ENCODE measurements around the gene HRK. TPM values are rescaled to one million over a fixed set of nuclear protein-coding genes. Genes with fewer than 3 reads are reported as not detected.

HRK gene
- total RNA-seq, 2 donors from 2014 or later: 0.08 TPM; not detected in 1

DNA sequence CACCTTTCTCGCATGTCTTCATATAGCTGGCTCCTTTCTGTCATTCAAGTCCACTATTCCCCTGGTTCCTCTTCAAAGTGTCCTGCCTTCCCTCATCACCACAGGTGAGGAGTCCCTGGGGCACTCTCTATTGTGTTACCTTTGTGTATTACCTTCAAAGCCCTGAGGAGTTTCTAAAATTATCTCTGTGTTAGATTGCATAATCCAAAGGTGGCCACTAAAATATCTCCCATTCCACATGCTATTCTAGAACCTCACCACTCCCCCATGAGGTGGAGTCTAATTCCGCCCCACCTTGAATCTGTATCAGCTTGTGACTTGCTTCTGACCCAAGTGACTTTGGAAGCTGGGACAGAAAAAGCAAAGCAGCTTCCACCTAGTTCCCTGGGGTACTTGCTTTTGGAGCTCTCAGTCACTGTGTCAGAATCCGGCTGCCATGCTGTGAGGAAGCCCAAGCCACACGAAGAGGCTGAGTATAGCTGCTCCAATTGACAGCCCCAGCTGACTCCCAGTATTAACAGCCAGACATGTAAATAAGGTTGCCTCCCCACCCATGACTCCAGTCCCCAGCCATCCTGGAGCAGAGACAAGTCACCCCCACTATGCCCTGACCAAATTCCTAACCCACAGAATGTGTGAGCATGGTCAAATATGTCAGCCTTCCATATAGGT lies 6.8 kb downstream of the HRK start:
- TF ChIP-seq, protein P1, sequence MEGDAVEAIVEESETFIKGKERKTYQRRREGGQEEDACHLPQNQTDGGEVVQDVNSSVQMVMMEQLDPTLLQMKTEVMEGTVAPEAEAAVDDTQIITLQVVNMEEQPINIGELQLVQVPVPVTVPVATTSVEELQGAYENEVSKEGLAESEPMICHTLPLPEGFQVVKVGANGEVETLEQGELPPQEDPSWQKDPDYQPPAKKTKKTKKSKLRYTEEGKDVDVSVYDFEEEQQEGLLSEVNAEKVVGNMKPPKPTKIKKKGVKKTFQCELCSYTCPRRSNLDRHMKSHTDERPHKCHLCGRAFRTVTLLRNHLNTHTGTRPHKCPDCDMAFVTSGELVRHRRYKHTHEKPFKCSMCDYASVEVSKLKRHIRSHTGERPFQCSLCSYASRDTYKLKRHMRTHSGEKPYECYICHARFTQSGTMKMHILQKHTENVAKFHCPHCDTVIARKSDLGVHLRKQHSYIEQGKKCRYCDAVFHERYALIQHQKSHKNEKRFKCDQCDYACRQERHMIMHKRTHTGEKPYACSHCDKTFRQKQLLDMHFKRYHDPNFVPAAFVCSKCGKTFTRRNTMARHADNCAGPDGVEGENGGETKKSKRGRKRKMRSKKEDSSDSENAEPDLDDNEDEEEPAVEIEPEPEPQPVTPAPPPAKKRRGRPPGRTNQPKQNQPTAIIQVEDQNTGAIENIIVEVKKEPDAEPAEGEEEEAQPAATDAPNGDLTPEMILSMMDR (IDR thresholded peaks at IDR 0.05): no peak
- no peak for DNase-seq (ENCODE audit: low spot score)
- Histone ChIP-seq H3K4me1 (peaks cover 0 to 14% of the 10 kb centered on the region in 2 donors), H3K36me3 (no peaks in the 10 kb centered on the region), H3K9me3 (peaks cover 0 to 12% of the 10 kb centered on the region in 2 donors), H3K4me3 (no peak overlapping the region), H3K27ac (no peak overlapping the region), H3K27me3 (peaks cover 12 to 18% of the 10 kb centered on the region in 2 donors)

DNA sequence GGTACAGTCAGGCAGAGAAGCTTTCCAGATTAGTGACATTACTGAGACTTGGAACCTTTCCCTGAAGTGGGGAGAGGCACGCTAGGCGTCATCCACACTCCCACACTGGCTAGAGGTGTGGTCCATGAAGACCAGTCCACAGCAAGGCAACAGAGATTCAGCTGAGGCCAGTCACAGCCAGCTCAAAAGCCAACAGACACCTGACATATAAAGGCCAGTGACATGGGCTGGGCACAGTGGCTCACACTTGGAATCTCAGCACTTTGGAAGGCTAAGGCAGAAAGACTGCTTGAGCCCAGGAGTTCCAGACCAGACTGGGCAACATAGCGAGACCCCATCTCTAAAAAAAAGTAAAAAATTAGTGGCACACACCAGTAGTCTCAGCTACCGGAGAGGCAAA lies 10.9 kb downstream of the HRK start:
- peaks cover 0 to 12% of the 10 kb centered on the region in 2 donors for H3K9me3 ChIP-seq
- H3K27ac ChIP-seq: no peak overlapping the region
- H3K36me3 ChIP-seq: no peaks in the 10 kb centered on the region
- TF ChIP-seq, protein P1 (IDR thresholded peaks at IDR 0.05): no peak
- no peaks in the 10 kb centered on the region for H3K4me1 ChIP-seq
- no peak for DNase-seq (ENCODE audit: low spot score)
- H3K4me3 ChIP-seq: no peak overlapping the region
- H3K27me3 ChIP-seq: no peaks in the 10 kb centered on the region

- Histone ChIP-seq H3K4me1 (no peaks in the 10 kb centered on the region), H3K36me3 (no peaks in the 10 kb centered on the region), H3K4me3 (no peak overlapping the region), H3K9me3 (no peaks in the 10 kb centered on the region), H3K27me3 (no peaks in the 10 kb centered on the region), H3K27ac (no peak overlapping the region)
- TF ChIP-seq, protein P1 (IDR thresholded peaks at IDR 0.05): no peak
- no peak for DNase-seq (ENCODE audit: low spot score)
These were observed 13.7 kb downstream of the HRK start for GRCh38 chr12:116867523-116867922.

DNA sequence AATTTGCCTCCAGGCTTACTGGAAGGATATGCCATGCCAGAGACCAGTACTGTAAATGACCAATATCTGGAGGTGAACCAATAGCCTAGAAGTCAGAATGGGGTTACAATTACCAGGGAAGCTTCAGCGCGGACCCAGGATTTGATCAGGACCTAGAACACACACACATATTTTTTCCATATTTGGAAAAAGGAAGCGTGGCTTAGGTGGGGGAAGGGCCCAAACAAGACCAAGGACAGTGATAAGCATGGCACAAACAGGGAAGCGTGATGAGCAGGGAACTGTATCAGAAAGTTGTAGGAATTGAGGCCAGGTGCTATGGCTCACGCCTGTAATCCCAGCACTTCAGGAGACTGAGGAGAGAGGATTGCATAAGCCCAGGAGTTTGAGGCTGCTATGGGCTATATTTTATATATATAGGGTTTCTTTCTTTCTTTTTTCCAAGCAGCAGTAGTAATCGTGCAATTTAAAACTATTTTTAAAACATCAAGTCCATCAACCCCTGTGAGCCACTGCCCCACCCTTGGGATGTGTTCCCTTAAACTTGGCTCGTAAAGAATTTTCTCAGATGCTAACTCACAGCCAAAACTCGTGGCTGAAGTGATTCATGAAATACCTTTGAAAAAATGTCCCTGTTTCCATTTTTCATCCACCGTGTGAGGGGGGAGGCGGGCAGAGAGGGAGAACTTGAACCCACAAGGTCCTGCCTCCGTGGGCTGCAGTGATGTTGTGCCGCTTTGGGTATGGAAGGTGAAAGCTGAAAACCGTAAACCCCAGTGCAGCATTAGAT lies 16.7 kb downstream of the HRK start:
- DNase-seq (ENCODE audit: low spot score): no peak
- Histone ChIP-seq H3K27ac (no peak overlapping the region), H3K4me3 (no peak overlapping the region), H3K9me3 (no peaks in the 10 kb centered on the region), H3K27me3 (no peaks in the 10 kb centered on the region), H3K36me3 (no peaks in the 10 kb centered on the region), H3K4me1 (peaks cover 0 to 12% of the 10 kb centered on the region in 2 donors)
- TF ChIP-seq, protein P1 (IDR thresholded peaks at IDR 0.05): no peak

GRCh38 chr12:116863275-116863767 lies 17.9 kb downstream of the HRK start:
- no peak for DNase-seq (ENCODE audit: low spot score)
- no peaks in the 10 kb centered on the region for H3K36me3 ChIP-seq
- no peaks in the 10 kb centered on the region for H3K27me3 ChIP-seq
- H3K4me1 ChIP-seq: peaks cover 0 to 12% of the 10 kb centered on the region in 2 donors
- no peaks in the 10 kb centered on the region for H3K9me3 ChIP-seq
- no peak overlapping the region for H3K4me3 ChIP-seq
- H3K27ac ChIP-seq: no peak overlapping the region
- TF ChIP-seq, protein P1 (IDR thresholded peaks at IDR 0.05): peak in 1 of 2 donors; percentile 30

All from right atrium auricular region (tissue), 2 donors.